GM18870 (cell line): Measurements from ENCODE around the gene WDR72.
"Not testable (repeated sequence)": the region's sequence is repeated elsewhere in the genome, so short reads cannot be mapped to it uniquely, and the experiment has no call there.

ENCODE experiments used
- ATAC-seq: cut with Tn5 transposase; IDR thresholded peaks from one replicate; pipeline ENCODE4 v1.9.1; 2021; ENCODE audit warnings: moderate library complexity; ENCODE audit not compliant: unreplicated experiment

Gene WDR72

GRCh38 chr15:53759411-53759931 is at the start of gene WDR72:
Gene WDR72 (minus strand): TSS chr15:53759663. CDS start chr15:53733149, 26,514 bp downstream.
- ATAC-seq = no peak

GRCh38 chr15:53808058-53808706 is 48.7 kb upstream of the WDR72 start:
- no peak for ATAC-seq

GRCh38 chr15:53807501-53807900 is 48.0 kb upstream of the WDR72 start:
- ATAC-seq = no peak

GRCh38 chr15:53802672-53803071 is 43.2 kb upstream of the WDR72 start:
- no peak for ATAC-seq

GRCh38 chr15:53791581-53791980 is 32.1 kb upstream of the WDR72 start:
- ATAC-seq = no peak

- ATAC-seq = no peak
Observed at GRCh38 chr15:53789654-53790375, 30.4 kb upstream of the WDR72 start.

GRCh38 chr15:53786401-53786800 is 26.9 kb upstream of the WDR72 start:
- ATAC-seq = no peak

GRCh38 chr15:53785241-53785640 is 25.8 kb upstream of the WDR72 start:
- not testable (repeated sequence) for ATAC-seq

- no peak for ATAC-seq
Observed at GRCh38 chr15:53762916-53763315, 3.5 kb upstream of the WDR72 start.

- ATAC-seq = no peak
Observed at GRCh38 chr15:53758412-53758811, 1.1 kb downstream of the WDR72 start.

- ATAC-seq = no peak
Observed at GRCh38 chr15:53757906-53758305, 1.6 kb downstream of the WDR72 start.

- ATAC-seq = no peak
Observed at GRCh38 chr15:53753813-53754212, 5.7 kb downstream of the WDR72 start.

GRCh38 chr15:53752406-53752805 is 7.1 kb downstream of the WDR72 start:
- no peak for ATAC-seq

GRCh38 chr15:53747501-53748068 is 11.9 kb downstream of the WDR72 start:
- no peak for ATAC-seq

GRCh38 chr15:53746101-53746500 is 13.4 kb downstream of the WDR72 start:
- ATAC-seq = no peak

GRCh38 chr15:53739651-53740050 is 19.8 kb downstream of the WDR72 start:
- ATAC-seq = no peak

GRCh38 chr15:53739187-53739586 is 20.3 kb downstream of the WDR72 start:
- ATAC-seq = no peak

GRCh38 chr15:53721334-53722087 is 38.0 kb downstream of the WDR72 start:
- no peak for ATAC-seq

GRCh38 chr15:53716909-53717876 is 42.3 kb downstream of the WDR72 start:
- ATAC-seq = no peak

- ATAC-seq = no peak
Observed at GRCh38 chr15:53713218-53713617, 46.2 kb downstream of the WDR72 start.
